NT2/D1 (cell line): ENCODE measurements around the gene CPED1.

Experiments
- YY1 ChIP-seq: IDR thresholded peaks from 2 replicates; pipeline ENCODE4 v1.6.1; 2011; ENCODE audit not compliant: insufficient read length, insufficient read depth
- ZNF274 ChIP-seq: IDR thresholded peaks from 2 replicates; pipeline ENCODE4 v1.6.1; 2011; ENCODE audit warnings: mild to moderate bottlenecking, low read depth, low read length

- TF ChIP-seq ZNF274 (no peak), YY1 (no peak)
These were observed 249.1 kb downstream of the CPED1 start for GRCh38 chr7:121237601-121238000.
